Sigmoid colon (tissue), 4 donors: ENCODE results near the gene GPRIN1.

Experiments
- CTCF ChIP-seq, 4 experiments: fragments of 450-650 bp in 3 of 4; fragments of 200-600 bp in 1 of 4; IDR thresholded peaks; one replicate each; pipeline ENCODE4 v1.5.1; 2016 to 2019; ENCODE audit warnings: antibody characterized with exemption in 4 of 4, mild to moderate bottlenecking in 3 of 4, moderate library complexity in 2 of 4
- EP300 ChIP-seq, 4 donors: sonication (generic); formaldehyde crosslinking; IDR thresholded peaks; one replicate each; pipeline ENCODE4 v1.6.1; 2017; ENCODE audit warnings: antibody characterized with exemption in 4 of 4

GRCh38 chr5:176548967-176549444 is 61.0 kb downstream of the GPRIN1 start, which contains the start of gene CDHR2:
- TF ChIP-seq CTCF (IDR thresholded peaks at IDR 0.05), result no peak
- TF ChIP-seq EP300 (IDR thresholded peaks at IDR 0.05), result no peak
